RWPE2 (cell line): ENCODE results near the gene C1orf74.
A peak's percentile ranks its signal among the peaks of the same experiment; 100 is the strongest.

Experiments used
- ATAC-seq: fragments of 200-7000 bp; cut with Tn5 transposase; 3 replicates; pipeline ENCODE4 v1.9.1; 2021; ENCODE audit warnings: low read depth
- DNase-seq: peaks from one replicate; pipeline ENCODE4 v3.0.0-alpha.2; 2020; ENCODE audit warnings: low spot score
- H3K27ac ChIP-seq: fragments of 450-650 bp; 2 replicates; pipeline ENCODE4 v1.5.1; 2017; ENCODE audit warnings: mild to moderate bottlenecking; ENCODE audit not compliant: poor library complexity, severe bottlenecking
- H3K27me3 ChIP-seq: fragments of 250-450 bp; sonication (Bioruptor Pico); 2 replicates; pipeline ENCODE4 v1.5.1; 2021; ENCODE audit warnings: mild to moderate bottlenecking, moderate library complexity; ENCODE audit not compliant: insufficient read depth, poor library complexity, severe bottlenecking
- H3K36me3 ChIP-seq: fragments of 250-450 bp; sonication (Bioruptor Pico); 2 replicates; pipeline ENCODE4 v1.5.1; 2020; ENCODE audit warnings: low read depth, mild to moderate bottlenecking, moderate library complexity
- H3K4me1 ChIP-seq: fragments of 250-450 bp; sonication (Bioruptor Pico); 2 replicates; pipeline ENCODE4 v1.5.1; 2021; ENCODE audit warnings: mild to moderate bottlenecking, moderate library complexity; ENCODE audit not compliant: insufficient read depth, poor library complexity, severe bottlenecking
- H3K4me3 ChIP-seq: fragments of 250-450 bp; sonication (Bioruptor Pico); 2 replicates; pipeline ENCODE4 v1.5.1; 2021; ENCODE audit warnings: mild to moderate bottlenecking, moderate library complexity; ENCODE audit not compliant: severe bottlenecking
- H3K9me3 ChIP-seq: fragments of 250-450 bp; sonication (Bioruptor Pico); 2 replicates; pipeline ENCODE4 v1.5.1; 2021; ENCODE audit warnings: mild to moderate bottlenecking, moderate library complexity; ENCODE audit not compliant: severe bottlenecking
- CTCF ChIP-seq: fragments of 450-650 bp; IDR thresholded peaks from one replicate; pipeline ENCODE4 v1.5.1; 2017; ENCODE audit warnings: mild to moderate bottlenecking, moderate library complexity; ENCODE audit not compliant: poor library complexity, severe bottlenecking

Gene C1orf74

GRCh38 chr1:209748620-209749019, 35.7 kb downstream of the C1orf74 start:
- Histone ChIP-seq H3K27me3 (no peaks in the 10 kb centered on the region), H3K4me3 (no peak overlapping the region), H3K9me3 (no peaks in the 10 kb centered on the region), H3K4me1 (peaks cover 3% of the 10 kb centered on the region), H3K36me3 (no peaks in the 10 kb centered on the region), H3K27ac (no peak overlapping the region)
- ATAC-seq (no peak), DNase-seq (no peak)
- no peak for TF ChIP-seq CTCF

GRCh38 chr1:209747580-209748262, 36.6 kb downstream of the C1orf74 start:
- DNase-seq (peak; percentile 93), ATAC-seq (peak; percentile 99)
- H3K4me3 ChIP-seq, result no peak overlapping the region
- peak; percentile 87 for TF ChIP-seq CTCF
- H3K36me3 ChIP-seq, result no peaks in the 10 kb centered on the region
- no peaks in the 10 kb centered on the region for H3K27me3 ChIP-seq
- peaks cover 3% of the 10 kb centered on the region for H3K4me1 ChIP-seq
- no peaks in the 10 kb centered on the region for H3K9me3 ChIP-seq
- H3K27ac ChIP-seq, result no peak overlapping the region

GRCh38 chr1:209746451-209747165, 37.8 kb downstream of the C1orf74 start:
- Histone ChIP-seq H3K9me3 (no peaks in the 10 kb centered on the region), H3K4me1 (peaks cover 3% of the 10 kb centered on the region), H3K4me3 (no peak overlapping the region), H3K27me3 (no peaks in the 10 kb centered on the region), H3K36me3 (no peaks in the 10 kb centered on the region), H3K27ac (no peak overlapping the region)
- DNase-seq (no peak), ATAC-seq (no peak)
- TF ChIP-seq CTCF, result no peak

GRCh38 chr1:209743145-209743482, 41.2 kb downstream of the C1orf74 start:
- no peaks in the 10 kb centered on the region for H3K27me3 ChIP-seq
- TF ChIP-seq CTCF, result no peak
- H3K4me1 ChIP-seq, result peaks cover under 1% of the 10 kb centered on the region
- DNase-seq (no peak), ATAC-seq (no peak)
- no peak overlapping the region for H3K27ac ChIP-seq
- no peaks in the 10 kb centered on the region for H3K36me3 ChIP-seq
- no peaks in the 10 kb centered on the region for H3K9me3 ChIP-seq
- H3K4me3 ChIP-seq, result no peak overlapping the region
